Measurements from ENCODE around the gene LRG1.

DNA sequence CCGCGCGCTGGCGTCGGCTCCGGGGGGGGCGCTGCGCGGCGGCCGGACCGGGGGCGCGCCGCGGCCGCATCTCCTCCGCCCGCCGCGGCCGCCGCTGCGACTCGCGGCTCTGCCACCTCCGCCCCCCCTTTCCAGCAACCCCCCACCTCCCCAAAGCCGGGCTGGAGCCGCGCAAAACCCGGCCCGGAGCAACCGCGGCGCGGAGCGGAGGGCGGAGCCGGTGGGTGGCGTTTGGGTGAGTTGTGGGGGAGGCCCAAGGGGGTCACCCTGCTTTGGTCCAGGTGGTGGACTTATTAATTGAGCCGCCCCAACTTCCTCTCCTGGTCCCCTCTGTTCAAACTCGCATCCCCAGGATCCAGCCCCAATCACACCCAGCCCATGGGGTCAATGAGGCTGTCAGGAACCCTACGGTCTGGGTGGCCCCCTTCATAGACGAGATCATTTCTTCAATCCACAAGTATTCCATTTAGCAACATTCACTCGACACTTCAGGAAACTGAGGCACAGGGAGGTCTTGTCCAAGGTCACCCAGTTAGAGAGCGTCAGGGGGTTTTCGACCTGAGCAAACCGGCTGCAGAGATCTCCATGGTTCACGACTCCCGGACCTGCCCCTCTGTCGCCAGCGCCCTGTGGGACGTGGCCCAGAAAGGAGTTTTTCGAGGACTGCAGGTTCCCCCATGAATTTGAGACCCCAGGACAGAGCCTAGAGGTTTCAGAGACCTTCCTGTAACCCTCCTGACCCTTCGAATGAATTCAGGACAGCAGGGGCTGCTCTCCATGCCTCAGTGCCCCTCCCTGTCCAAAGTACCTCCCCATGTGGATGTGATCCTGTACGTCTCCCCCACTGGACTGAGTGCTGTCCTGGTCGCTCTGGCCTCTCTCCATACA is 42.1 kb upstream of the LRG1 start:
- TF ChIP-seq, protein P1, sequence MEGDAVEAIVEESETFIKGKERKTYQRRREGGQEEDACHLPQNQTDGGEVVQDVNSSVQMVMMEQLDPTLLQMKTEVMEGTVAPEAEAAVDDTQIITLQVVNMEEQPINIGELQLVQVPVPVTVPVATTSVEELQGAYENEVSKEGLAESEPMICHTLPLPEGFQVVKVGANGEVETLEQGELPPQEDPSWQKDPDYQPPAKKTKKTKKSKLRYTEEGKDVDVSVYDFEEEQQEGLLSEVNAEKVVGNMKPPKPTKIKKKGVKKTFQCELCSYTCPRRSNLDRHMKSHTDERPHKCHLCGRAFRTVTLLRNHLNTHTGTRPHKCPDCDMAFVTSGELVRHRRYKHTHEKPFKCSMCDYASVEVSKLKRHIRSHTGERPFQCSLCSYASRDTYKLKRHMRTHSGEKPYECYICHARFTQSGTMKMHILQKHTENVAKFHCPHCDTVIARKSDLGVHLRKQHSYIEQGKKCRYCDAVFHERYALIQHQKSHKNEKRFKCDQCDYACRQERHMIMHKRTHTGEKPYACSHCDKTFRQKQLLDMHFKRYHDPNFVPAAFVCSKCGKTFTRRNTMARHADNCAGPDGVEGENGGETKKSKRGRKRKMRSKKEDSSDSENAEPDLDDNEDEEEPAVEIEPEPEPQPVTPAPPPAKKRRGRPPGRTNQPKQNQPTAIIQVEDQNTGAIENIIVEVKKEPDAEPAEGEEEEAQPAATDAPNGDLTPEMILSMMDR (IDR thresholded peaks at IDR 0.05; ENCODE audit: low read depth, low read length): no peak
- TF ChIP-seq EZH2phosphoT487 (IDR thresholded peaks at IDR 0.05; ENCODE audit: low read depth): no peak

Measured in OCI-LY3 (cell line).